Panc1 (cell line): ENCODE measurements around the gene GREB1L. TPM values are rescaled to one million over a fixed set of nuclear protein-coding genes. Genes with fewer than 3 reads are reported as not detected.

Experiments
- ATAC-seq: fragments of 200-7000 bp; cut with Tn5 transposase; 2 replicates; pipeline ENCODE4 v1.9.1; 2020; ENCODE audit warnings: mild to moderate bottlenecking, moderate library complexity
- BruUV-seq: library from RNA; stranded (reverse); fragments of 400-500 nt; replicated peaks from 2 replicates; lab custom pipeline; 2021; lab: Mats Ljungman, UMichigan
- CTCF ChIA-PET: fragments of 300-600 bp; sonication (Branson Sonifier 250); formaldehyde crosslinking; loops from one replicate; lab custom pipeline; 2022; ENCODE audit warnings: antibody characterized with exemption; lab: Charles Lee
- POLR2A ChIA-PET: fragments of 300-600 bp; sonication (Branson Sonifier 250); formaldehyde crosslinking; loops from one replicate; lab custom pipeline; 2022; ENCODE audit warnings: antibody characterized with exemption; lab: Charles Lee
- DNase-seq: peaks from one replicate; pipeline ENCODE4 v3.0.0-alpha.2; 2010; ENCODE audit warnings: low read depth, low spot score
- H3K27ac ChIP-seq: 2 replicates; pipeline ENCODE4 v1.5.1; 2011; ENCODE audit warnings: mild to moderate bottlenecking, low read length, inconsistent platforms
- H3K27me3 ChIP-seq: fragments of 200-500 bp; sonication (Bioruptor generic); 2 replicates; pipeline ENCODE4 v1.6.0; 2014; ENCODE audit warnings: low read length, inconsistent platforms; ENCODE audit not compliant: control insufficient read depth, insufficient read depth
- H3K36me3 ChIP-seq: fragments of 200-500 bp; sonication (Bioruptor generic); 2 replicates; pipeline ENCODE4 v1.5.1; 2014; ENCODE audit warnings: inconsistent platforms, mild to moderate bottlenecking, low read length, moderate library complexity; ENCODE audit not compliant: control insufficient read depth, insufficient read depth
- H3K4me1 ChIP-seq: 2 replicates; pipeline ENCODE4 v1.5.1; 2011; ENCODE audit warnings: inconsistent platforms, mild to moderate bottlenecking, low read length, moderate library complexity; ENCODE audit not compliant: control insufficient read depth, insufficient read depth
- H3K4me3 ChIP-seq, 2 experiments: 2 replicates each; pipeline ENCODE4 v1.5.1; 2011 to 2012; ENCODE audit warnings: low read depth in 2 of 2, low read length in 2 of 2, mild to moderate bottlenecking in 2 of 2, inconsistent platforms in 1 of 2, moderate library complexity in 1 of 2
- H3K9me3 ChIP-seq: fragments of 200-500 bp; sonication (Bioruptor generic); 2 replicates; pipeline ENCODE4 v1.5.1; 2014; ENCODE audit warnings: low read depth, mild to moderate bottlenecking, inconsistent platforms, low read length, moderate library complexity; ENCODE audit not compliant: control insufficient read depth, insufficient read depth
- CTCF ChIP-seq: fragments of 450-650 bp; IDR thresholded peaks from 2 replicates; pipeline ENCODE4 v1.5.1; 2017; ENCODE audit warnings: mild to moderate bottlenecking
- POLR2AphosphoS5 ChIP-seq: IDR thresholded peaks from 2 replicates; pipeline ENCODE4 v1.6.1; 2012; ENCODE audit warnings: mild to moderate bottlenecking, low read depth, low read length, moderate library complexity
- SIN3A ChIP-seq: IDR thresholded peaks from 2 replicates; pipeline ENCODE4 v1.6.1; 2012; ENCODE audit warnings: low read depth, mild to moderate bottlenecking, low read length, moderate library complexity, borderline replicate concordance; ENCODE audit not compliant: insufficient read depth
- TCF7L2 ChIP-seq: IDR thresholded peaks from 2 replicates; pipeline ENCODE4 v1.6.1; 2011; ENCODE audit warnings: mild to moderate bottlenecking, low read depth, low read length, inconsistent platforms
- in situ Hi-C: cut with HindIII; loops from 2 replicates; pipeline ENCODE4 v1.10.0; 2016; ENCODE audit warnings: low sequenced_read_pairs, low pct_unique_long_range_greater_than_20kb
- intact Hi-C: fragments of 100-400 bp; cut with micrococcal nuclease; formaldehyde crosslinking; loops from one replicate; pipeline ENCODE4 v1.10.0; 2022; ENCODE audit not compliant: unreplicated experiment
- total RNA-seq: library from RNA; stranded (reverse); gene quantifications from one replicate; pipeline ENCODE4 v1.2.1, GENCODE V29; 2021; ENCODE audit not compliant: unreplicated experiment
- TF ChIP-seq, protein P1 (sequence below), 2 experiments: IDR thresholded peaks; 2 replicates each; pipeline ENCODE4 v1.6.1; 2011 to 2012; ENCODE audit warnings: low read depth in 2 of 2, control low read depth in 1 of 2, low read length in 1 of 2, mild to moderate bottlenecking in 1 of 2, moderate library complexity in 1 of 2; ENCODE audit not compliant: insufficient read depth in 1 of 2

Gene GREB1L
- total RNA-seq, 1 experiment from 2014 or later = 11.0 TPM

GRCh38 chr18:21264651-21265050, 22.6 kb downstream of the GREB1L start:
- in situ Hi-C loops = no loop called here
- no peaks in the 10 kb centered on the region for H3K27me3 ChIP-seq
- no TSS peak for BruUV-seq
- DNase-seq (no peak), ATAC-seq (no peak)
- H3K4me3 ChIP-seq = no peak overlapping the region
- H3K9me3 ChIP-seq = no peaks in the 10 kb centered on the region
- ChIA-PET CTCF (no interaction called here), POLR2A (no interaction called here)
- H3K27ac ChIP-seq = no peak overlapping the region
- H3K36me3 ChIP-seq = no peaks in the 10 kb centered on the region
- intact Hi-C loops = no loop called here
- TF ChIP-seq SIN3A (no peak), POLR2AphosphoS5 (no peak), TCF7L2 (no peak), CTCF (no peak)
- TF ChIP-seq, protein P1, sequence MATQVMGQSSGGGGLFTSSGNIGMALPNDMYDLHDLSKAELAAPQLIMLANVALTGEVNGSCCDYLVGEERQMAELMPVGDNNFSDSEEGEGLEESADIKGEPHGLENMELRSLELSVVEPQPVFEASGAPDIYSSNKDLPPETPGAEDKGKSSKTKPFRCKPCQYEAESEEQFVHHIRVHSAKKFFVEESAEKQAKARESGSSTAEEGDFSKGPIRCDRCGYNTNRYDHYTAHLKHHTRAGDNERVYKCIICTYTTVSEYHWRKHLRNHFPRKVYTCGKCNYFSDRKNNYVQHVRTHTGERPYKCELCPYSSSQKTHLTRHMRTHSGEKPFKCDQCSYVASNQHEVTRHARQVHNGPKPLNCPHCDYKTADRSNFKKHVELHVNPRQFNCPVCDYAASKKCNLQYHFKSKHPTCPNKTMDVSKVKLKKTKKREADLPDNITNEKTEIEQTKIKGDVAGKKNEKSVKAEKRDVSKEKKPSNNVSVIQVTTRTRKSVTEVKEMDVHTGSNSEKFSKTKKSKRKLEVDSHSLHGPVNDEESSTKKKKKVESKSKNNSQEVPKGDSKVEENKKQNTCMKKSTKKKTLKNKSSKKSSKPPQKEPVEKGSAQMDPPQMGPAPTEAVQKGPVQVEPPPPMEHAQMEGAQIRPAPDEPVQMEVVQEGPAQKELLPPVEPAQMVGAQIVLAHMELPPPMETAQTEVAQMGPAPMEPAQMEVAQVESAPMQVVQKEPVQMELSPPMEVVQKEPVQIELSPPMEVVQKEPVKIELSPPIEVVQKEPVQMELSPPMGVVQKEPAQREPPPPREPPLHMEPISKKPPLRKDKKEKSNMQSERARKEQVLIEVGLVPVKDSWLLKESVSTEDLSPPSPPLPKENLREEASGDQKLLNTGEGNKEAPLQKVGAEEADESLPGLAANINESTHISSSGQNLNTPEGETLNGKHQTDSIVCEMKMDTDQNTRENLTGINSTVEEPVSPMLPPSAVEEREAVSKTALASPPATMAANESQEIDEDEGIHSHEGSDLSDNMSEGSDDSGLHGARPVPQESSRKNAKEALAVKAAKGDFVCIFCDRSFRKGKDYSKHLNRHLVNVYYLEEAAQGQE (IDR thresholded peaks at IDR 0.05; ENCODE audit: insufficient read depth in 1 of 2, low read depth in 2 of 2, low read length in 1 of 2) = no peak
- H3K4me1 ChIP-seq = peaks cover 4% of the 10 kb centered on the region

DNA sequence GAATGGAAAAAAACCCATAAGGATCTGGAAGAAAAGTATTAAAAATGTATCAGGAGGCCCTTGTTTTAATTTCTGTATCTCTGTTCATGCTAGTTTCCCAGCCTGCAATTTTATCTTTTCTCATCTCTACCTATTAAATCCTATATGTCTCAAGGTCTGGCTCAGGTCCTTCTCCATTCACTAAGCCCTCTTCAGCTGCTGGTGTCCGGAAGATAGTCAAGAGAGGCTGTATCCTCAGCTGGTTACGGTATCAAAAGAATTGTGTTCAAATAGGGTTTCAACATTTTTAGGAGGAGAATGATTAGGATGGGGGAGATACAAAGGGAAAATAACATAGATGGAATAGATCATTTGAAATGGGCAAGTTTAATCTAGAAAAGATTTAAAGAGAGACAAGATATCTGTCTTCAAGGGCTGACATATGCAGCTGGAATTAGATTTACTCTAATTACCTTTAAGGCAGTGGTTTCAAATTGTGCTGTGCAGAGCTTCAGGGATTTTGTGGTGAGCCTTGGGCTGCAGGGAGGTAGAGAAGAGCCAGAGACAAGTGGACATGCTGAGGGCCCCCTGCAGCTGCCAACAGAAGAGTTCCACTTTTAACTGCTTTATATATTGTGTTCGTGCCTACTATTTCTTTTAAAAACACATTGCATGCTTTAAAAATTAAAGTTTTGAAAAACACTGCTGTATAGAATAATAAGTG, 24.1 kb downstream of the GREB1L start:
- intact Hi-C loops = no loop called here
- ATAC-seq (no peak), DNase-seq (no peak)
- TF ChIP-seq CTCF (no peak), TCF7L2 (no peak), POLR2AphosphoS5 (no peak), SIN3A (no peak)
- TF ChIP-seq, protein P1 (IDR thresholded peaks at IDR 0.05; ENCODE audit: insufficient read depth in 1 of 2, low read depth in 2 of 2, low read length in 1 of 2) = no peak
- Histone ChIP-seq H3K4me3 (no peak overlapping the region), H3K36me3 (no peaks in the 10 kb centered on the region), H3K27me3 (no peaks in the 10 kb centered on the region), H3K27ac (no peak overlapping the region), H3K9me3 (no peaks in the 10 kb centered on the region), H3K4me1 (peaks cover 4% of the 10 kb centered on the region)
- in situ Hi-C loops = no loop called here
- CTCF ChIA-PET = no interaction called here
- BruUV-seq = no TSS peak
- POLR2A ChIA-PET = no interaction called here
